ENCODE data around the gene RASL12.
"Not testable (repeated sequence)": the region's sequence is repeated elsewhere in the genome, so short reads cannot be mapped to it uniquely, and the experiment has no call there.

The RASL12 gene

GRCh38 chr15:65067645-65068402 is at the start of gene RASL12:
Gene RASL12 (minus strand): TSS chr15:65067991. CDS start chr15:65067835, 156 bp downstream.
- H3K27me3 Mint-ChIP-seq: peaks cover 48% of the 10 kb centered on the region
- H3K4me1 Mint-ChIP-seq (ENCODE audit: low read depth): peaks cover 6% of the 10 kb centered on the region
- H3K4me3 Mint-ChIP-seq: peak within 1 kb of the TSS; percentile 36
- no peaks in the 10 kb centered on the region for H3K9me3 Mint-ChIP-seq
- no peaks in the 10 kb centered on the region for H3K36me3 Mint-ChIP-seq (ENCODE audit: low read depth)
- DNase-seq: no peak
- no peak within 1 kb of the TSS for H3K27ac Mint-ChIP-seq

GRCh38 chr15:65115542-65115941 is 47.8 kb upstream of the RASL12 start:
- Mint-ChIP-seq H3K36me3 (ENCODE audit: low read depth) (peaks cover 88% of the 10 kb centered on the region), H3K4me3 (no peak overlapping the region), H3K27me3 (no peaks in the 10 kb centered on the region), H3K9me3 (no peaks in the 10 kb centered on the region), H3K4me1 (ENCODE audit: low read depth) (no peaks in the 10 kb centered on the region), H3K27ac (no peak overlapping the region)
- DNase-seq: no peak

- Mint-ChIP-seq H3K4me3 (no peak within 1 kb of the TSS), H3K27ac (no peak within 1 kb of the TSS), H3K27me3 (no peaks in the 10 kb centered on the region), H3K4me1 (ENCODE audit: low read depth) (no peaks in the 10 kb centered on the region), H3K36me3 (ENCODE audit: low read depth) (peaks cover 86% of the 10 kb centered on the region), H3K9me3 (no peaks in the 10 kb centered on the region)
- no peak for DNase-seq
These were observed 47.3 kb upstream of the RASL12 start, which contains the start of gene UBAP1L for GRCh38 chr15:65115086-65115485. Gene UBAP1L (minus strand): TSS chr15:65115200. CDS start chr15:65106215, 8,985 bp downstream.

DNA sequence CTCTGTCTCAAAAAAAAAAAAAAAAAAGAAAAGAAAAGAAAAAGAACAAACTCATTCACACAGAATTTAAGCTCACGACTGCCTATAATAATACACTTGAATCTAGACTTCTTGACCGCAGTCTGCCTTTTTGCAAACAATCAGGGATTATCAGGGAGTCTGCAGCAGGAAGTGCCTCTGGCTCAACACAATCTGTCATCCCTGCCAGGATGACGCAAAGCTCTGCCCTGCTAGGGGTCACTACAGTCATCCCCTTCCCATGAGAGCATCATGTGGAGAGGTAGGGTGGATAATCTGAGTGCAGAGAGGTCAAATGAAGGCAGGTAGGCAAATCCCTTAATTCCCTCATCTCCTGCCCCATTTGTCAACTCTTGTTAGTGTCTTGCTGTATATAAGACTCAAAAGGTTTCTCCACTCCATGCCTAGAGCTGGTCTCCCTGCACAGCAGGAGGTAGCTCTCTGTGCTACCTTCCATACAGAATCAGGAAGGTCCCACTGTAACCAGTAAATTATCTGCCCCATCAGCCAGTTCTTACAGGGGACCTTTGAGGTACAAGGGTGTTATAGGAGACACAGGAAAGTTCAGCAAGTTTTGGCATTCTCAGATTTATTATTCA is 43.0 kb upstream of the RASL12 start:
- no peaks in the 10 kb centered on the region for H3K27me3 Mint-ChIP-seq
- peaks cover 69% of the 10 kb centered on the region for H3K36me3 Mint-ChIP-seq (ENCODE audit: low read depth)
- H3K4me3 Mint-ChIP-seq: no peak overlapping the region
- no peak for DNase-seq
- no peaks in the 10 kb centered on the region for H3K9me3 Mint-ChIP-seq
- peaks cover 5% of the 10 kb centered on the region for H3K4me1 Mint-ChIP-seq (ENCODE audit: low read depth)
- peak overlapping the region; percentile 5 for H3K27ac Mint-ChIP-seq

DNA sequence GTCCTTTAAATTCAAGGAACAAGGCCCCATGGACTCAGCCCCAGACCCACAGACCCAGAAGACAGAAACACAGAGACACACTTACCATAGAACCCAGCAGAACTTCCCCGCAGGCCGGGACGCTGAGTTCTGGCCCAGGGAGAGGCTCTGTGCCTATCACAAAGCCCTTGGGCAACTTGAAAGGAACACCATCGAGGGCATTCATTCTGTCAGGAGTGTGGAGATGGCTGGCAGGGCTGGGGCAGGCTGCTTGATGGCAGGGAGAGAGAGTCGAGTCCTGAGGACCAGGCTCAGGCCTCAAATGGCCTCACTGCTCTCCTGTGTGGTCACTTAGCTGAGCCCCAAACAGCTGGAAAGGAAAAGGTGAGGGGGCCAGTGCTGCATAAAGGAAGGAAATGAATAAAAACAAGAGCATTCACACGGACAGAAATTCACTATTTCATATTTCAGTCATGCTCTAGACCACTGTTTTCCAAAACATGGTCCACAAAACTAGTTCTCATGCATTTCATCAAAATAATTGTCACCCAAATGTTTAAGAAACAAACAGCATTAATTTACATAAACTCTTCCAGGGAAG is 38.3 kb upstream of the RASL12 start:
- peaks cover 5% of the 10 kb centered on the region for H3K4me1 Mint-ChIP-seq (ENCODE audit: low read depth)
- no peak for DNase-seq
- H3K36me3 Mint-ChIP-seq (ENCODE audit: low read depth): peaks cover 65% of the 10 kb centered on the region

DNA sequence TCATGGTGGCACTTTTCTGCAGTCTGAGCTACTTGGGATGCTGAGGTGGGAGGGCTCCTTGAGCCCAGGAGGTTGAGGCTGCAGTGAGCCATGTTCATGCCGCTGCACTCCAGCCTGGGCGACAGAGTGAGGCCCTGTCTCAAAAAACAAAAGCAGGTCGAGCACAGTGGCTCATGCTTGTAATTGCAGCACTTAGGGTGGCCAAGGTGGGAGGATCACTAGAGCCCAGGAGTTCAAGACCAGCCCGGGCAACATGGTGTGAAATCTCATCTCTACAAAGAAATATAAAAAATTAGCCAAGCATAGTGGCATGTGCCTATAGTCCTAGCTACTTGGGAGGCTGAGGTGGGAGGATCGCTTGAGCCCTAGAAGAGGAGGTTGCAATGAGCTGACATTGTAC is 37.2 kb upstream of the RASL12 start:
- no peak overlapping the region for H3K27ac Mint-ChIP-seq
- peaks cover 70% of the 10 kb centered on the region for H3K36me3 Mint-ChIP-seq (ENCODE audit: low read depth)
- no peaks in the 10 kb centered on the region for H3K27me3 Mint-ChIP-seq
- H3K4me3 Mint-ChIP-seq: no peak overlapping the region
- peaks cover 5% of the 10 kb centered on the region for H3K4me1 Mint-ChIP-seq (ENCODE audit: low read depth)
- no peak for DNase-seq
- no peaks in the 10 kb centered on the region for H3K9me3 Mint-ChIP-seq

More for the DNA sequence above, 38.3 kb upstream of the RASL12 start:
- no peaks in the 10 kb centered on the region for H3K27me3 Mint-ChIP-seq
- no peak overlapping the region for H3K4me3 Mint-ChIP-seq
- no peaks in the 10 kb centered on the region for H3K9me3 Mint-ChIP-seq
- no peak overlapping the region for H3K27ac Mint-ChIP-seq

GRCh38 chr15:65102912-65103311 is 35.1 kb upstream of the RASL12 start:
- H3K9me3 Mint-ChIP-seq: no peaks in the 10 kb centered on the region
- H3K36me3 Mint-ChIP-seq (ENCODE audit: low read depth): peaks cover 80% of the 10 kb centered on the region
- no peaks in the 10 kb centered on the region for H3K27me3 Mint-ChIP-seq
- H3K4me3 Mint-ChIP-seq: no peak overlapping the region
- no peak for DNase-seq
- peaks cover 5% of the 10 kb centered on the region for H3K4me1 Mint-ChIP-seq (ENCODE audit: low read depth)
- no peak overlapping the region for H3K27ac Mint-ChIP-seq

DNA sequence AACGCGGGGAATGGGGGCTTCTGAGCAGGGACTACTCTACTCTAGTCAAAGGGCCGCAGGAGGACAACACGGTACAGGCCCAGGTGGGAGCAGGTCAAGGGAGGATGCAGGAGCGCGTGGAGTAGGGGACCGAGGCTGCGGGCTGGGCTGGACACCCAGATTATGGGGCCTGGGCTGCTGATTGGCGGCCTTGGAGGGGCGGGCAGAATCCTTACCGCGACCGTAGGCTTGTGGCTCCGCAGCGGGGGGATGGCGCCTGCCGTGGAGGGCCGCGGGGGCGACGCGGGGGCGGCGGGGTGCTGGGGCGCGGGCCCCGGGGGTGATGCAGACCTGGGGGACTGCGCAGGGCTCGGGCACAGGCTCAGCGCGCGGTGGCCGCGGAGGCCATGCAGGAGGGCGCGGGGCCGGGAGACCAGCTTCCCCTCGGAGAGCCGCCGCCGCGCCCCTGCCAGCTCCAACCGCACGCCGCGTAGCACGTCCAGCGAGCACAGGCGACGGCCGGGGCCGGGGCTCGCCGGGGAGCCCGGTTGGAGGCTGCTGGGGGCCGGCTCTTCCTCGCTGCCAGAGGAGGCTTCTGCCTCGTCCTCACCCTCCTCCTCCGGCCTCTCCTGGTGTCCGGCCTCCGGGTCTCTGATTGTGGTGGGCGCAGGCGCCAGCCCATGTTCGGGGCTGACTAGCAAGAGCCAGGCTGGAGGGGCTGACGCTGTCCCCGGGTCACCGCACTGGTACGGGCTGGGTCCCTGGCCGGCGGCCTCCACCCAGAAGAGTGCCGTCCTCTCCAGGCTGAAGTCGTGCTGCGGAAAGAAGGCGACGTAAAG is 34.3 kb upstream of the RASL12 start:
- H3K9me3 Mint-ChIP-seq: no peaks in the 10 kb centered on the region
- peaks cover 84% of the 10 kb centered on the region for H3K36me3 Mint-ChIP-seq (ENCODE audit: low read depth)
- no peaks in the 10 kb centered on the region for H3K27me3 Mint-ChIP-seq
- peaks cover 5% of the 10 kb centered on the region for H3K4me1 Mint-ChIP-seq (ENCODE audit: low read depth)
- H3K4me3 Mint-ChIP-seq: no peak overlapping the region
- H3K27ac Mint-ChIP-seq: no peak overlapping the region
- no peak for DNase-seq

DNA sequence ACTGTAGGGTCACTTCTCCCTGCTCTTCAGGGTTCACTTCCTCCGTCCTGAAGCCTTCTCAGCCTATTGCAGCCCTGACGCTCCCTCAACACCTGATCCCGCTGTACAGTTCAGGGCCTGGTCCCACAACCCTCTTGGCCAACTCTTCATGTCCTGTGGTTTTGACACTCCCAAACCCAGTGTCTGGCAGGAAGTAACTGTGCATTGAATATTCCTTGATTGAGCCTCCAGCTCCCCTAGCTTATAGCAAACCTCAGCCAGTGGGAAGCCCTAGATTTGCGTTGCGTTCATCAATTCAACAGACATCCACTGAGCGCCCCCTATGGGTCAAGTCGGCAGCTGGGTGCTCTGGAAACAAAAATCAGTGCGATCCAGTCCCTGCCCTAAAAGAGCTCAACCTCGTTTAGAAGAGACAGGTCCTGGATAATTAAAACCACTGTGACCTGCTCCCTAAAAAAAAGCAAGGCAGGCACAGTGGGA is 33.7 kb upstream of the RASL12 start:
- DNase-seq: peak; percentile 67

GRCh38 chr15:65100442-65100841 is 32.7 kb upstream of the RASL12 start:
- Mint-ChIP-seq H3K36me3 (ENCODE audit: low read depth) (peaks cover 79% of the 10 kb centered on the region), H3K9me3 (no peaks in the 10 kb centered on the region), H3K4me3 (no peak overlapping the region), H3K27me3 (no peaks in the 10 kb centered on the region), H3K27ac (no peak overlapping the region), H3K4me1 (ENCODE audit: low read depth) (no peaks in the 10 kb centered on the region)
- no peak for DNase-seq

More for the DNA sequence above, 33.7 kb upstream of the RASL12 start:
- peaks cover 89% of the 10 kb centered on the region for H3K36me3 Mint-ChIP-seq (ENCODE audit: low read depth)
- no peak overlapping the region for H3K27ac Mint-ChIP-seq
- no peaks in the 10 kb centered on the region for H3K27me3 Mint-ChIP-seq
- no peak overlapping the region for H3K4me3 Mint-ChIP-seq
- no peaks in the 10 kb centered on the region for H3K9me3 Mint-ChIP-seq
- peaks cover 5% of the 10 kb centered on the region for H3K4me1 Mint-ChIP-seq (ENCODE audit: low read depth)

DNA sequence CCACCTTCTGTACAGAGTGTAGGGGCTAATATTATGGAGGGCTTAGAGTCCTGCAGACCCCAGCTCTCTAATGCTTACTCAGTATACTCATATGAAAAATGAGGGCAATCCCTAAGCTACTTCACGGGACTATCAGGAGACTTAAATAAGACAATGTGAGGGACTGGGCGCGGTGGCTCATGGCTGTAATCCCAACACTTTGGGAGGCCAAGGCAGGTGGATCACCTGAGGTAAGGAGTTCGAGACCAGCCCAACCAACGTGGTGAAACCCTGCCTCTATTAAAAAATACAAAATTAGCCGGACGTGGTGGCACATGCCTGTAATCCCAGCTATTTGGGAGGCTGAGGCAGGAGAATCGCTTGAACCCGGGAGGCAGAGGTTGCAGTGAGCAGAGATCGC is 32.0 kb upstream of the RASL12 start:
- not testable (repeated sequence) for H3K27me3 Mint-ChIP-seq; H3K27ac Mint-ChIP-seq; H3K4me1 Mint-ChIP-seq (ENCODE audit: low read depth); DNase-seq; H3K9me3 Mint-ChIP-seq; H3K4me3 Mint-ChIP-seq
- H3K36me3 Mint-ChIP-seq (ENCODE audit: low read depth): peaks cover 74% of the 10 kb centered on the region

GRCh38 chr15:65099336-65099735 is 31.5 kb upstream of the RASL12 start:
- Mint-ChIP-seq H3K27me3 (no peaks in the 10 kb centered on the region), H3K4me3 (no peak overlapping the region), H3K9me3 (no peaks in the 10 kb centered on the region), H3K27ac (no peak overlapping the region), H3K4me1 (ENCODE audit: low read depth) (no peaks in the 10 kb centered on the region), H3K36me3 (ENCODE audit: low read depth) (peaks cover 70% of the 10 kb centered on the region)
- DNase-seq: no peak

- Mint-ChIP-seq H3K36me3 (ENCODE audit: low read depth) (peaks cover 65% of the 10 kb centered on the region), H3K4me1 (ENCODE audit: low read depth) (no peaks in the 10 kb centered on the region), H3K4me3 (no peak overlapping the region), H3K9me3 (no peaks in the 10 kb centered on the region), H3K27me3 (no peaks in the 10 kb centered on the region), H3K27ac (peak overlapping the region; percentile 3)
- DNase-seq: no peak
These were observed 30.0 kb upstream of the RASL12 start for GRCh38 chr15:65097651-65098263.
